K562 (cell line): ENCODE measurements around the gene ITPR1. TPM values are rescaled to one million over a fixed set of nuclear protein-coding genes. Genes with fewer than 3 reads are reported as not detected.

ENCODE experiments used
- BCOR ChIP-seq: fragments of 450-650 bp; IDR thresholded peaks from 2 replicates; pipeline ENCODE4 v1.6.1; 2016
- CBX8 ChIP-seq: fragments of 200-600 bp; sonication (generic); IDR thresholded peaks from 2 replicates; pipeline ENCODE4 v1.6.1; 2012; ENCODE audit warnings: borderline replicate concordance, mixed run types, low read depth, mild to moderate bottlenecking, moderate library complexity, mixed read lengths, low read length, control low read depth, inconsistent platforms; ENCODE audit not compliant: poor library complexity, severe bottlenecking; ENCODE audit errors: extremely low read depth
- CCNT2 ChIP-seq: IDR thresholded peaks from 2 replicates; pipeline ENCODE4 v1.6.1; 2011; ENCODE audit warnings: borderline replicate concordance, low read depth, mild to moderate bottlenecking, moderate library complexity, mixed read lengths, low read length; ENCODE audit not compliant: insufficient read length; ENCODE audit errors: extremely low read depth
- DLX4 ChIP-seq: fragments of 250-450 bp; sonication (Bioruptor Pico); IDR thresholded peaks from 2 replicates; pipeline ENCODE4 v1.6.1; 2021; ENCODE audit warnings: mild to moderate bottlenecking
- GATAD2B ChIP-seq: fragments of 450-650 bp; IDR thresholded peaks from 2 replicates; pipeline ENCODE4 v1.6.1; 2017; ENCODE audit warnings: mild to moderate bottlenecking, borderline replicate concordance
- ILF3 ChIP-seq: fragments of 450-650 bp; IDR thresholded peaks from 2 replicates; pipeline ENCODE4 v1.6.1; 2018; ENCODE audit warnings: antibody characterized with exemption, mild to moderate bottlenecking, moderate library complexity, borderline replicate concordance
- JUND ChIP-seq, 2 experiments: IDR thresholded peaks; 2 replicates in 1 of 2; 3 replicates in 1 of 2; pipeline ENCODE4 v1.6.1; 2011; ENCODE audit warnings: borderline replicate concordance in 2 of 2, low read depth in 2 of 2, low read length in 2 of 2, improper control_type of control experiment in 1 of 2, missing biosample characterization in 1 of 2, missing genetic modification characterization in 1 of 2, missing genetic modification reagents in 1 of 2
- L3MBTL2 ChIP-seq: fragments of 450-650 bp; IDR thresholded peaks from 2 replicates; pipeline ENCODE4 v1.6.1; 2016; ENCODE audit warnings: mild to moderate bottlenecking, moderate library complexity
- MTA2 ChIP-seq: fragments of 450-650 bp; IDR thresholded peaks from 2 replicates; pipeline ENCODE4 v1.6.1; 2016; ENCODE audit warnings: low read depth
- NR3C1 ChIP-seq: sonication (generic); formaldehyde crosslinking; IDR thresholded peaks from 2 replicates; pipeline ENCODE4 v1.8.1; 2022; ENCODE audit warnings: missing genetic modification reagents
- NR4A1 ChIP-seq, 2 experiments: fragments of 250-450 bp in 1 of 2; fragments of 450-650 bp in 1 of 2; sonication (Bioruptor Pico) in 1 of 2; IDR thresholded peaks; 2 replicates each; pipeline versions ENCODE4 v1.4.0 to v1.6.1; 2016 to 2020; ENCODE audit warnings: mild to moderate bottlenecking in 2 of 2, missing compliant biosample characterization in 1 of 2, missing genetic modification characterization in 1 of 2, moderate library complexity in 1 of 2
- SRF ChIP-seq, 2 experiments: fragments of 250-450, 450-650 bp in 1 of 2; sonication (Bioruptor Pico) in 1 of 2; sonication (generic) in 1 of 2; formaldehyde crosslinking; IDR thresholded peaks; 2 replicates each; pipeline versions ENCODE4 v1.5.0 to v1.5.1; 2020 to 2022; ENCODE audit warnings: mild to moderate bottlenecking in 1 of 2, missing genetic modification reagents in 1 of 2
- SRSF9 ChIP-seq: fragments of 200-400 bp; formaldehyde crosslinking; IDR thresholded peaks from 2 replicates; pipeline ENCODE4 v1.6.1; 2017; ENCODE audit warnings: low read depth, low read length, borderline replicate concordance
- TAL1 ChIP-seq: fragments of 450-650 bp; IDR thresholded peaks from 2 replicates; pipeline ENCODE4 v1.6.1; 2016; ENCODE audit warnings: mild to moderate bottlenecking
- XRCC3 ChIP-seq: fragments of 450-650 bp; IDR thresholded peaks from 2 replicates; pipeline ENCODE4 v1.6.1; 2017; ENCODE audit warnings: mild to moderate bottlenecking, moderate library complexity
- YY1 ChIP-seq, 3 experiments: IDR thresholded peaks; 2 replicates each; pipeline ENCODE4 v1.6.1; 2011; ENCODE audit warnings: low read length in 2 of 3, mild to moderate bottlenecking in 2 of 3, moderate library complexity in 2 of 3, borderline replicate concordance in 1 of 3, control low read depth in 1 of 3, low read depth in 1 of 3; ENCODE audit not compliant: insufficient read depth in 3 of 3, insufficient replicate concordance in 2 of 3, control insufficient read depth in 1 of 3, insufficient read length in 1 of 3; ENCODE audit errors: extremely low read depth in 1 of 3
- ZNF212 ChIP-seq: fragments of 450-650 bp; formaldehyde crosslinking; IDR thresholded peaks from 2 replicates; pipeline ENCODE4 v1.4.0; 2020; ENCODE audit warnings: mild to moderate bottlenecking
- ZNF75A ChIP-seq: fragments of 450-650 bp; formaldehyde crosslinking; IDR thresholded peaks from 2 replicates; pipeline ENCODE4 v1.4.0; 2020; ENCODE audit warnings: mild to moderate bottlenecking
- polyA plus RNA-seq, 8 experiments: library from polyadenylated mRNA; depleted of rRNA in 4 of 8; stranded (reverse) in 5 of 8; unstranded in 3 of 8; fragments of >200 nt; fragmentation: Nextera tagmentation in 2 of 8; fragmentation: Illumina TruSeq in 1 of 8; extraction: Ambion mirVana in 2 of 8; extraction: Trizol in 1 of 8; gene quantifications; 2 replicates each; pipeline versions ENCODE4 v1.2.1 to v1.2.3, GENCODE V29; 2011 to 2014; ENCODE audit warnings: inconsistent platforms in 1 of 8, missing spikeins in 1 of 8
- total RNA-seq, 7 experiments: library from RNA; depleted of rRNA in 6 of 7; stranded (reverse); fragments of >200 nt in 6 of 7; fragmentation: Illumina TruSeq in 2 of 7; extraction: Trizol in 2 of 7; gene quantifications; 2 replicates each; pipeline versions ENCODE4 v1.2.1 to v1.2.3, GENCODE V29; 2011 to 2021; ENCODE audit warnings: low replicate concordance in 1 of 7
- TF ChIP-seq, protein P1 (sequence below): fragments of 250-450 bp; sonication (Bioruptor Pico); IDR thresholded peaks from 2 replicates; pipeline ENCODE4 v1.5.0; 2021; ENCODE audit warnings: mild to moderate bottlenecking, moderate library complexity
- TF ChIP-seq, protein P2 (sequence below): fragments of 450-650 bp; IDR thresholded peaks from 2 replicates; pipeline ENCODE4 v1.6.1; 2018; ENCODE audit warnings: mild to moderate bottlenecking, low read depth; ENCODE audit not compliant: partially characterized antibody

ITPR1 gene
- total and polyA plus RNA-seq, 9 of the 15 experiments (the other 6 are each of a cell fraction or from before 2014, with no cell fraction given), result 22.4 to 40.0 (median 27.4) TPM

DNA sequence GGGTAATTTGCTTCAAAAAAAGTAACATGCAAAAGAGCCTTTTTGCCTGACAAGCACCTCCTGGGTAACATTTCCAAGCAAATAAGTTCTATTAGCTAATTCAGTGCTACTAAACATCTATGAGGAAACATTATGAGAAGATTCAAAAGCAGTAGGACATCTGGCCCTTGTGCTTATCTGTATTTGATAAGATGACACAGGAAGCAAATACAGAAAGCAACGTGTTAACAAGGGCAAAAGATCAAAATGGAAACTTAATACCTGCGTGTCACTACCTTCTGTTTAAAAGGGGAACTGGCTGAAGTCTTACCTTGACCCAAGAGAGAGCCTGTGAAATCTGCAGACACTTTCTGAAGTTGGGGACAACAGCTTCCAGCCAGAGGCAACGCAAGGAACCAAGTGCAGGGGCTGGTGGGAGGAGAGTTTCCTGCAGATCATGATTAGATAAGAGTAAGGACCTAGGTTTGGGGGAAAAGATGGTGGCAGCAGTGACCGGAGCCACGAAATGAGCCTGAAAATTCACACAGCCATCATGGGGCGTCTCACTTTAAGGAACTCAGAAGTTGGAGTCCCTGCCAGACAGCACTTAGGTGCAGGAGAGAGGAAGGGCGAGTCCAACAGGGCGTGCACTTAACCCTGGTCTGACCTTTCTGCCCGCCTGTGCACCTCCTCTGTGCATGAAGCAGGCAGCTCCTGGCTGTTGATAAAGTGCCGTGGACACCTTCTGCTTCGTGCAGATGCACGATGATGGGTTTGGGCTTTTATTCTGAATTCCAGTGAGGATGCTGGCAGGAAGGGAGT lies 332.5 kb downstream of the ITPR1 start (continued):
- TF ChIP-seq, protein P1, sequence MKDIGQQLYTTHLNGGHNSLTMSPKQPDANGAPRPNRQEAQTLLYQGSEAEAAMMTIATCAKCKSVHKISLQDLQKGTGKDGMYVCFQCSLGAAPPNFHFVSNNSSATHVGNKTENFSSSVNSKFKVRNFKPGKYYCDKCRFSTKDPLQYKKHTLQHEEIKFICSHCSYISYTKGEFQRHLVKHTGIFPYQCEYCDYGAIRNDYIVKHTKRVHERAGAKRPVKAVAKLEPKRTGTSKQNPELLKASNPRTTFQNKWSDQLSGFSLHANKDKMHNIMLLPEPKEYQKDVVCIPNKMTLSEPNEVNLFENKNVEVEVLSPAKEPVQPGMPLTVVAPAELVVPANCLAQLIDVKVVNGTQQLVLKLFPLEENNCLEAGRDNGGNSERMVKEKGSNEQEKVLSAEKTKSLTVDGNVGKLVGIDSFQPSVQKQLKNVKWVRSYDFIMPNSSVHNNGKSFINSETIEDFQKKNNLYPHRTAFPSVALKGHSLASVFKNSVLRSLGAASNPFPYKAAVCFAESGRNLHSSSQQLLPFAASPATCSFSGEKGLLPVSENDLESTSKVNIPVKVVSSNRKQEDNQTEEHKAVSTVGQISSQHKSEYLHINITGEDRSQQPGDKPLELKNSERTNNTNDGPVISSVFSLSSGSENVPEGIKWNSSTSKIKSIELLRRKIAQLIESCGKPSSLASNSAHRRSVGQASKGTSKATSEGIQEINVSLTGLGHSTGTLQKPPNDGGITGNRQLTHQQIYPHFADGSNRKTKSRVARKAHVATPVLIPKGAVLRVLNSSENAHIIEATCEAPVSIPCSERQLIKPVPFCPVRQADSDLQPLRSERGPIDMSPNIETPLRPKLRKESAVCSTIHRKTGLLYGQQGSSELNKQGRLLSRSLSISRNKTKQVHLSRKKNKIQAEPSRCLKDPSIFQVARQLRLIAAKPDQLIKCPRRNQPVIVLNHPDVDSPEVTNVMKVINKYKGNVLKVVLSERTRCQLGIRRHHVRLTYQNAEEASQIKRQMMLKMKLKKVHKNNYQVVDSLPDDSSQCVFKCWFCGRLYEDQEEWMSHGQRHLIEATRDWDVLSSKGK (CRISPR knock-in tag), result no peak
- TF ChIP-seq CBX8 (no peak), TAL1 (peak; percentile 66), YY1 (IDR thresholded peaks at IDR 0.05; ENCODE audit: borderline replicate concordance in 1 of 3, control insufficient read depth in 1 of 3, extremely low read depth in 1 of 3, insufficient read depth in 3 of 3, insufficient read length in 1 of 3, insufficient replicate concordance in 2 of 3, low read depth in 1 of 3, low read length in 2 of 3) (peak in 2 of 3 experiments; percentile 28 to 63), SRF (CRISPR knock-in tag; IDR thresholded peaks at IDR 0.05) (peak in 1 of 2 experiments; percentile 36; a peak in 1 of 4 replicates), ZNF212 (no peak), NR3C1 (CRISPR knock-in tag) (no peak), CCNT2 (peak; percentile 87), L3MBTL2 (peak; percentile 57), ILF3 (no peak), NR4A1 (CRISPR knock-in tag; IDR thresholded peaks at IDR 0.05) (no peak), NR4A1 (tag; IDR thresholded peaks at IDR 0.05) (peak; percentile 87), ZNF75A (CRISPR knock-in tag) (peak; percentile 6; the same call in 1 of the 2 replicates), JUND (IDR thresholded peaks at IDR 0.05; ENCODE audit: borderline replicate concordance, low read depth, low read length) (no peak), JUND (tag; IDR thresholded peaks at IDR 0.05; ENCODE audit: borderline replicate concordance, low read depth, low read length) (peak; percentile 65; the same call in 2 of the 3 replicates), XRCC3 (no peak), BCOR (peak; percentile 43; the same call in 1 of the 2 replicates), GATAD2B (peak; percentile 36; the same call in 1 of the 2 replicates), SRSF9 (no peak), MTA2 (0 out of 2 replicates have a peak, but pooled peaks have one; percentile 42), DLX4 (CRISPR knock-in tag) (no peak)
- TF ChIP-seq, protein P2, sequence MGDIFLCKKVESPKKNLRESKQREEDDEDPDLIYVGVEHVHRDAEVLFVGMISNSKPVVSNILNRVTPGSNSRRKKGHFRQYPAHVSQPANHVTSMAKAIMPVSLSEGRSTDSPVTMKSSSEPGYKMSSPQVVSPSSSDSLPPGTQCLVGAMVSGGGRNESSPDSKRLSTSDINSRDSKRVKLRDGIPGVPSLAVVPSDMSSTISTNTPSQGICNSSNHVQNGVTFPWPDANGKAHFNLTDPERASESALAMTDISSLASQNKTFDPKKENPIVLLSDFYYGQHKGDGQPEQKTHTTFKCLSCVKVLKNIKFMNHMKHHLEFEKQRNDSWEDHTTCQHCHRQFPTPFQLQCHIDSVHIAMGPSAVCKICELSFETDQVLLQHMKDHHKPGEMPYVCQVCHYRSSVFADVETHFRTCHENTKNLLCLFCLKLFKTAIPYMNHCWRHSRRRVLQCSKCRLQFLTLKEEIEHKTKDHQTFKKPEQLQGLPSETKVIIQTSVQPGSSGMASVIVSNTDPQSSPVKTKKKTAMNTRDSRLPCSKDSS, result no peak
